Adipocyte (in vitro differentiated cells): ENCODE measurements around the gene CRLF1.

Source experiments
- DNase-seq: peaks from one replicate; pipeline ENCODE4 v3.0.0-alpha.2; 2015; ENCODE audit warnings: low read depth
- H3K27me3 ChIP-seq: replicated peaks from 2 replicates; pipeline ENCODE4 v1.7.0; 2013; ENCODE audit warnings: mild to moderate bottlenecking, low read length, moderate library complexity; ENCODE audit not compliant: control insufficient read depth, insufficient read depth
- H3K36me3 ChIP-seq: 2 replicates; pipeline ENCODE4 v1.7.0; 2013; ENCODE audit warnings: low read length, mild to moderate bottlenecking, moderate library complexity; ENCODE audit not compliant: control insufficient read depth, insufficient read depth, severe bottlenecking
- H3K4me1 ChIP-seq: 2 replicates; pipeline ENCODE4 v1.7.0; 2013; ENCODE audit warnings: mild to moderate bottlenecking, low read length, moderate library complexity; ENCODE audit not compliant: control insufficient read depth, insufficient read depth
- H3K4me3 ChIP-seq: 2 replicates; pipeline ENCODE4 v1.7.0; 2013; ENCODE audit warnings: mild to moderate bottlenecking, low read length, moderate library complexity
- H3K9ac ChIP-seq: 2 replicates; pipeline ENCODE4 v1.7.0; 2013; ENCODE audit warnings: mild to moderate bottlenecking, low read length, moderate library complexity
- H3K9me3 ChIP-seq: 2 replicates; pipeline ENCODE4 v1.7.0; 2013; ENCODE audit warnings: mild to moderate bottlenecking, low read length, moderate library complexity; ENCODE audit not compliant: control insufficient read depth

CRLF1 gene

GRCh38 chr19:18587962-18588610 lies 18.5 kb downstream of the CRLF1 start:
- no peaks in the 10 kb centered on the region for H3K9me3 ChIP-seq
- no peak for DNase-seq
- peaks cover 36% of the 10 kb centered on the region for H3K4me1 ChIP-seq
- peaks cover 6% of the 10 kb centered on the region for H3K36me3 ChIP-seq
- no peaks in the 10 kb centered on the region for H3K27me3 ChIP-seq
- peak overlapping the region; percentile 92 for H3K9ac ChIP-seq
- H3K4me3 ChIP-seq, result peak overlapping the region; percentile 82

GRCh38 chr19:18587561-18587960 lies 19.0 kb downstream of the CRLF1 start:
- Histone ChIP-seq H3K9me3 (no peaks in the 10 kb centered on the region), H3K4me1 (peaks cover 33% of the 10 kb centered on the region), H3K9ac (peak overlapping the region; percentile 92), H3K36me3 (peaks cover 5% of the 10 kb centered on the region), H3K27me3 (no peaks in the 10 kb centered on the region), H3K4me3 (peak overlapping the region; percentile 82)
- DNase-seq, result no peak

GRCh38 chr19:18586306-18586705 lies 20.3 kb downstream of the CRLF1 start:
- DNase-seq, result no peak
- Histone ChIP-seq H3K9me3 (no peaks in the 10 kb centered on the region), H3K4me3 (no peak overlapping the region), H3K9ac (no peak overlapping the region), H3K4me1 (peaks cover 23% of the 10 kb centered on the region), H3K36me3 (peaks cover 5% of the 10 kb centered on the region), H3K27me3 (no peaks in the 10 kb centered on the region)

GRCh38 chr19:18580311-18580710 lies 26.3 kb downstream of the CRLF1 start:
- H3K36me3 ChIP-seq, result peaks cover 25% of the 10 kb centered on the region
- H3K4me3 ChIP-seq, result no peak overlapping the region
- no peaks in the 10 kb centered on the region for H3K9me3 ChIP-seq
- no peak for DNase-seq
- no peaks in the 10 kb centered on the region for H3K4me1 ChIP-seq
- H3K9ac ChIP-seq, result no peak overlapping the region
- H3K27me3 ChIP-seq, result no peaks in the 10 kb centered on the region

GRCh38 chr19:18577365-18577914 lies 29.2 kb downstream of the CRLF1 start:
- Histone ChIP-seq H3K9ac (no peak overlapping the region), H3K27me3 (no peaks in the 10 kb centered on the region), H3K36me3 (peaks cover 49% of the 10 kb centered on the region), H3K4me3 (no peak overlapping the region), H3K9me3 (no peaks in the 10 kb centered on the region), H3K4me1 (peaks cover 13% of the 10 kb centered on the region)
- DNase-seq, result no peak

- Histone ChIP-seq H3K27me3 (no peaks in the 10 kb centered on the region), H3K4me1 (peaks cover 14% of the 10 kb centered on the region), H3K9ac (no peak overlapping the region), H3K4me3 (no peak overlapping the region), H3K36me3 (peaks cover 49% of the 10 kb centered on the region), H3K9me3 (no peaks in the 10 kb centered on the region)
- no peak for DNase-seq
Measured at GRCh38 chr19:18576383-18576782, 30.2 kb downstream of the CRLF1 start.

GRCh38 chr19:18574691-18575291 lies 31.8 kb downstream of the CRLF1 start:
- DNase-seq, result no peak
- peaks cover 14% of the 10 kb centered on the region for H3K4me1 ChIP-seq
- H3K9ac ChIP-seq, result peak overlapping the region; percentile 21
- H3K27me3 ChIP-seq, result no peaks in the 10 kb centered on the region
- H3K9me3 ChIP-seq, result no peaks in the 10 kb centered on the region
- H3K36me3 ChIP-seq, result peaks cover 49% of the 10 kb centered on the region
- no peak overlapping the region for H3K4me3 ChIP-seq

GRCh38 chr19:18571564-18572344 lies 34.8 kb downstream of the CRLF1 start, which contains the start of gene UBA52:
Gene UBA52, plus strand, starts transcription at chr19:18571857. Its CDS starts 1,444 bp downstream, at chr19:18573301.
- Histone ChIP-seq H3K36me3 (peaks cover 66% of the 10 kb centered on the region), H3K4me3 (peak within 1 kb of the TSS; percentile 94), H3K4me1 (peaks cover 14% of the 10 kb centered on the region), H3K9me3 (no peaks in the 10 kb centered on the region), H3K27me3 (no peaks in the 10 kb centered on the region), H3K9ac (peak within 1 kb of the TSS; percentile 98)
- peak; percentile 99 for DNase-seq

GRCh38 chr19:18568367-18568766 lies 38.2 kb downstream of the CRLF1 start:
- no peak overlapping the region for H3K9ac ChIP-seq
- peaks cover 65% of the 10 kb centered on the region for H3K36me3 ChIP-seq
- H3K4me3 ChIP-seq, result no peak overlapping the region
- no peaks in the 10 kb centered on the region for H3K27me3 ChIP-seq
- H3K4me1 ChIP-seq, result peaks cover 10% of the 10 kb centered on the region
- no peak for DNase-seq
- no peaks in the 10 kb centered on the region for H3K9me3 ChIP-seq

GRCh38 chr19:18566953-18567352 lies 39.6 kb downstream of the CRLF1 start:
- Histone ChIP-seq H3K4me3 (no peak overlapping the region), H3K9ac (no peak overlapping the region), H3K4me1 (peaks cover 3% of the 10 kb centered on the region), H3K27me3 (no peaks in the 10 kb centered on the region), H3K36me3 (peaks cover 69% of the 10 kb centered on the region), H3K9me3 (no peaks in the 10 kb centered on the region)
- no peak for DNase-seq

GRCh38 chr19:18562086-18562485 lies 44.5 kb downstream of the CRLF1 start:
- H3K36me3 ChIP-seq, result peaks cover 45% of the 10 kb centered on the region

More at GRCh38 chr19:18562086-18562485, 44.5 kb downstream of the CRLF1 start:
- Histone ChIP-seq H3K9me3 (no peaks in the 10 kb centered on the region), H3K4me1 (peaks cover 19% of the 10 kb centered on the region), H3K9ac (no peak overlapping the region), H3K4me3 (no peak overlapping the region), H3K27me3 (no peaks in the 10 kb centered on the region)
- peak; percentile 27 for DNase-seq
